ENCODE data around the gene NMD3.

NMD3 gene

GRCh38 chr3:161199926-161200325 lies 21.2 kb upstream of the NMD3 start:
- H3K27ac ChIP-seq = no peak overlapping the region
- H3K36me3 ChIP-seq (ENCODE audit: insufficient read depth, low read length) = no peaks in the 10 kb centered on the region
- TF ChIP-seq EZH2 (IDR thresholded peaks at IDR 0.05) = no peak
- no peak for TF ChIP-seq FOXP2 (optimal IDR thresholded peaks at IDR 0.05; ENCODE audit: control extremely low read depth, extremely low read length, insufficient read depth)
- TF ChIP-seq POLR2AphosphoS5 (IDR thresholded peaks at IDR 0.05; ENCODE audit: borderline replicate concordance, low read depth, low read length) = no peak
- no peak overlapping the region for H3K9ac ChIP-seq (ENCODE audit: insufficient read length)
- no peak overlapping the region for H3K4me3 ChIP-seq
- no peak for DNase-seq (ENCODE audit: low read depth, low spot score)
- no peaks in the 10 kb centered on the region for H3K9me3 ChIP-seq (ENCODE audit: low read depth, low read length)

GRCh38 chr3:161203485-161204098 lies 17.5 kb upstream of the NMD3 start:
- Histone ChIP-seq H3K27ac (no peak overlapping the region), H3K9ac (ENCODE audit: insufficient read length) (no peak overlapping the region), H3K9me3 (ENCODE audit: low read depth, low read length) (no peaks in the 10 kb centered on the region), H3K4me3 (no peak overlapping the region), H3K36me3 (ENCODE audit: insufficient read depth, low read length) (no peaks in the 10 kb centered on the region)
- no peak for DNase-seq (ENCODE audit: low read depth, low spot score)
- no peak for TF ChIP-seq EZH2 (IDR thresholded peaks at IDR 0.05)
- TF ChIP-seq FOXP2 (optimal IDR thresholded peaks at IDR 0.05; ENCODE audit: control extremely low read depth, extremely low read length, insufficient read depth) = no peak
- no peak for TF ChIP-seq POLR2AphosphoS5 (IDR thresholded peaks at IDR 0.05; ENCODE audit: borderline replicate concordance, low read depth, low read length)

DNA sequence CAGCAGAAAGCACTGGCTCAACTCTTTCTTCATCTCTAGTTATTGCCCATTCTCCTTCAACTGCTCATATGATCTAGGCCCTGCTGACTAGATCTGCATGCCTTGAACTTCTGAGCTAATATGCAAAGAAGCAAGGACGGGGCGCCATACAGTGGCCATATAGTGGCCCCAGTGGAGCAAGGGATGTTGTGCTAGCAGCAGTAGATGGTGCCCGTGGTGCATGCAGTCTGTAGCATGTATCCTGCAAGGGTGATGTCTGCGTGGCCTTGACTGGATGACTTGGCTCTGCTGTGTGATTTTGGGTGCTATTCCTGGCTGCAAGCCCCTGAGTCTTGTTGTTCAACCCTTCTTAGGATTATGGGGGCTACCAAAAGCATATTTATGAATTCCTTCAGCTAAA lies 12.2 kb upstream of the NMD3 start:
- TF ChIP-seq POLR2AphosphoS5 (IDR thresholded peaks at IDR 0.05; ENCODE audit: borderline replicate concordance, low read depth, low read length) (no peak), EZH2 (IDR thresholded peaks at IDR 0.05) (no peak), FOXP2 (optimal IDR thresholded peaks at IDR 0.05; ENCODE audit: control extremely low read depth, extremely low read length, insufficient read depth) (no peak)
- Histone ChIP-seq H3K9ac (ENCODE audit: insufficient read length) (no peak overlapping the region), H3K27ac (no peak overlapping the region), H3K36me3 (ENCODE audit: insufficient read depth, low read length) (no peaks in the 10 kb centered on the region), H3K4me3 (no peak overlapping the region), H3K9me3 (ENCODE audit: low read depth, low read length) (no peaks in the 10 kb centered on the region)
- DNase-seq (ENCODE audit: low read depth, low spot score) = no peak

GRCh38 chr3:161212171-161212771 lies 8.8 kb upstream of the NMD3 start:
- Histone ChIP-seq H3K27ac (no peak overlapping the region), H3K36me3 (ENCODE audit: insufficient read depth, low read length) (no peaks in the 10 kb centered on the region), H3K9ac (ENCODE audit: insufficient read length) (no peak overlapping the region), H3K4me3 (no peak overlapping the region), H3K9me3 (ENCODE audit: low read depth, low read length) (no peaks in the 10 kb centered on the region)
- no peak for DNase-seq (ENCODE audit: low read depth, low spot score)
- TF ChIP-seq FOXP2 (optimal IDR thresholded peaks at IDR 0.05; ENCODE audit: control extremely low read depth, extremely low read length, insufficient read depth) (no peak), EZH2 (IDR thresholded peaks at IDR 0.05) (no peak), POLR2AphosphoS5 (IDR thresholded peaks at IDR 0.05; ENCODE audit: borderline replicate concordance, low read depth, low read length) (no peak)

DNA sequence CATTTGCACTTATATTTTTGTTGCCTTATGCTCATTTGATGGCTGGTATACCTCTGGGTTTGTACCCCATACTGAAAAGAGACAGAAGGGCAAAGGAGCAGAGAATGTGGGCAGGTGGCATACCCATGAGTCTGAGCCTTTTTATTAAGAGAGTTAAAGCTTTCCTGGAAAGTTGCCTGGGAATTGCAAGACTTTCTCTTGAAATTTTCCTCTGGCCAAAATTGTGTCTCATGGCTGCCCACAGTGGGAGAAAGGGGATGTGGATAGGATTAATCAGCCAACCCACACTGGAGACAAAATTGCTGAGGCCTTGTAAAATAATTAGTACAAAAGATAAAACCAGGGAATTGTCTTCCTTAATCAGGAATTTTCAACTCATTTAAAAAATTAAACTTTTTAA lies 8.2 kb upstream of the NMD3 start:
- Histone ChIP-seq H3K9ac (ENCODE audit: insufficient read length) (no peak overlapping the region), H3K4me3 (no peak overlapping the region), H3K27ac (no peak overlapping the region), H3K36me3 (ENCODE audit: insufficient read depth, low read length) (no peaks in the 10 kb centered on the region), H3K9me3 (ENCODE audit: low read depth, low read length) (no peaks in the 10 kb centered on the region)
- DNase-seq (ENCODE audit: low read depth, low spot score) = no peak
- TF ChIP-seq POLR2AphosphoS5 (IDR thresholded peaks at IDR 0.05; ENCODE audit: borderline replicate concordance, low read depth, low read length) (no peak), EZH2 (IDR thresholded peaks at IDR 0.05) (no peak), FOXP2 (optimal IDR thresholded peaks at IDR 0.05; ENCODE audit: control extremely low read depth, extremely low read length, insufficient read depth) (no peak)

GRCh38 chr3:161213644-161214043 lies 7.5 kb upstream of the NMD3 start:
- H3K9ac ChIP-seq (ENCODE audit: insufficient read length) = no peak overlapping the region
- no peaks in the 10 kb centered on the region for H3K9me3 ChIP-seq (ENCODE audit: low read depth, low read length)
- no peak overlapping the region for H3K27ac ChIP-seq
- no peak for DNase-seq (ENCODE audit: low read depth, low spot score)
- TF ChIP-seq FOXP2 (optimal IDR thresholded peaks at IDR 0.05; ENCODE audit: control extremely low read depth, extremely low read length, insufficient read depth) (no peak), EZH2 (IDR thresholded peaks at IDR 0.05) (no peak), POLR2AphosphoS5 (IDR thresholded peaks at IDR 0.05; ENCODE audit: borderline replicate concordance, low read depth, low read length) (no peak)
- H3K4me3 ChIP-seq = no peak overlapping the region
- H3K36me3 ChIP-seq (ENCODE audit: insufficient read depth, low read length) = no peaks in the 10 kb centered on the region

DNA sequence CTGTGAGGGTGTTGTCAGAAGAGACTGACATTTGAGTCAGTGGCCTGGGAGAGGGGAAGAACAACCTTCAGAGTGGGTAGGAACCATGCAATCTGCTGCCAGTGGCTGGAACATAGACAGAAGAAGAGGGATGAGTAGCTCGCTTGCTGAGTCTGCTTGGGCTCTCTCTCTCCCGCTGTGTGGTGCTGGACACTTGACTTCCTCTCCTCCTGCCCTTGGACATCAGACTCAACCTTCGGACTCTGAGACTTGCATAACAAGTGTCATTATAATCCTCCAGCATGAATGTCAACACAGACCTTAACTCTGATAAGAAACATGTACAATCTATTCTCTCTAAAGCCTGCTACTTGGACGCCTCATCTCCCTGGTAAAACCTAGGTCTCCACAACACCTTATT lies 5.9 kb upstream of the NMD3 start:
- TF ChIP-seq FOXP2 (optimal IDR thresholded peaks at IDR 0.05; ENCODE audit: control extremely low read depth, extremely low read length, insufficient read depth) (no peak), EZH2 (IDR thresholded peaks at IDR 0.05) (no peak), POLR2AphosphoS5 (IDR thresholded peaks at IDR 0.05; ENCODE audit: borderline replicate concordance, low read depth, low read length) (no peak)

GRCh38 chr3:161217496-161217895 lies 3.6 kb upstream of the NMD3 start:
- Histone ChIP-seq H3K36me3 (ENCODE audit: insufficient read depth, low read length) (peaks cover under 1% of the 10 kb centered on the region; the same call in 1 of the 2 replicates), H3K27ac (no peak overlapping the region), H3K9me3 (ENCODE audit: low read depth, low read length) (no peaks in the 10 kb centered on the region), H3K9ac (ENCODE audit: insufficient read length) (no peak overlapping the region), H3K4me3 (no peak overlapping the region)
- TF ChIP-seq EZH2 (IDR thresholded peaks at IDR 0.05) (no peak), FOXP2 (optimal IDR thresholded peaks at IDR 0.05; ENCODE audit: control extremely low read depth, extremely low read length, insufficient read depth) (no peak), POLR2AphosphoS5 (IDR thresholded peaks at IDR 0.05; ENCODE audit: borderline replicate concordance, low read depth, low read length) (no peak)
- no peak for DNase-seq (ENCODE audit: low read depth, low spot score)

More for the DNA sequence above, 5.9 kb upstream of the NMD3 start:
- no peak overlapping the region for H3K9ac ChIP-seq (ENCODE audit: insufficient read length)
- H3K4me3 ChIP-seq = no peak overlapping the region
- no peak overlapping the region for H3K27ac ChIP-seq
- H3K36me3 ChIP-seq (ENCODE audit: insufficient read depth, low read length) = no peaks in the 10 kb centered on the region
- no peaks in the 10 kb centered on the region for H3K9me3 ChIP-seq (ENCODE audit: low read depth, low read length)
- DNase-seq (ENCODE audit: low read depth, low spot score) = no peak
